ENCODE results near the gene CCDC7. TPM values are rescaled to one million over a fixed set of nuclear protein-coding genes. Genes with fewer than 3 reads are reported as not detected.

Gene CCDC7
- 0.32 and 1.3 TPM in 2 replicates for total RNA-seq

DNA sequence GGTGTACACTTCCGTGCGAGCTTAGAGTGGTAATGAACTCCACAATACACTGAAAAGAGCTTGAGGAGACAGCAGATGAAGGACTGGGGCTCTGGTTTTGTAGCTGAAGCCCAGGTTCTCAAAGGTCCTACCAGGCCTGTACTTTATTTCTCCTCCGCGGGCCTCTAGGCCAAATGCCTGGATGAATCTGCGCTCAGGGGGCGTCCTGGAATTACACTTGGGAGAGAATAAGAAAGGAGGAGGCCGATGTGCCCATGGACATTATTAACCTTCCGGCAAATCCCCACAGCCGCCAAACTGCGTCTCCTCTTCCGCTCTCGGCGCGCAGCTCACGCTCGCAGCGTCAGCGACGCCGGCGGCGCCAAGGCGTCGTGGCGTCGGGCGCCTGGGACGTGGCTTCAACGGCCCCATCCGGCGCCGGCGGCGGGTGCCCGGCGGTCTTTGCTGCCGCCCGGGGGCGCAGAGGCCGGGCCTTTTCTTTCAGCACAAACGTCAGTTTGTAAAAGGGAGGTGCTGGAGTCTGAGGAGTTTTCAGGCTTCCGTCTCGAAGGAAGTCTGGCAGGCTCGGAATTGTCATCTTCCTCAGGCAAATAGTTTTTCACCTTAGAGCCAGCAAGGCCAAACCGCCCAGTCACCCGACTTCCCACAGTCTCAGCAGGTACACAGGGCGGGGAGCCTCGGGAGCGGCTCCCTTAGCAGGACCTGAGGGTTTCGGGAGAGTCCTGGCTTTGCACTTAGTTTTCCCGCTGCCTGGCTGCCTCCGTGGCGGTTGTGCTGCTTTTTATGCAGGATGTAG is at the start of gene CCDC7:
TSS of gene CCDC7 (plus strand) at position 401 of the 796 bp plus-strand sequence. CDS start 5,503 bp downstream, outside the sequence.

Other genes starting within 250 kb of the CCDC7 start
- gene EPC1, start 99.0 kb upstream of the CCDC7 start, total RNA-seq = 9.7 and 13.1 TPM in 2 replicates